AG09319 (cell line): ENCODE data around the gene RASEF.
"Not testable (repeated sequence)": the region's sequence is repeated elsewhere in the genome, so short reads cannot be mapped to it uniquely, and the experiment has no call there.

Source experiments
- DNase-seq: peaks from one replicate; pipeline ENCODE4 v3.0.0-alpha.2; 2010; ENCODE audit warnings: low read depth; ENCODE audit errors: extremely low read depth
- CTCF ChIP-seq: IDR thresholded peaks from 2 replicates; pipeline ENCODE4 v1.5.1; 2011; ENCODE audit warnings: low read depth, mild to moderate bottlenecking, inconsistent platforms, low read length, moderate library complexity

Gene RASEF

GRCh38 chr9:83062651-83063527 lies at the start of gene RASEF:
Gene RASEF (minus strand): TSS chr9:83063142. CDS start chr9:83062867, 275 bp downstream.
- TF ChIP-seq CTCF, result no peak; the same call in 1 of the 2 replicates
- no peak for DNase-seq

GRCh38 chr9:83111169-83111568 lies 48.2 kb upstream of the RASEF start:
- no peak for TF ChIP-seq CTCF
- no peak for DNase-seq

DNA sequence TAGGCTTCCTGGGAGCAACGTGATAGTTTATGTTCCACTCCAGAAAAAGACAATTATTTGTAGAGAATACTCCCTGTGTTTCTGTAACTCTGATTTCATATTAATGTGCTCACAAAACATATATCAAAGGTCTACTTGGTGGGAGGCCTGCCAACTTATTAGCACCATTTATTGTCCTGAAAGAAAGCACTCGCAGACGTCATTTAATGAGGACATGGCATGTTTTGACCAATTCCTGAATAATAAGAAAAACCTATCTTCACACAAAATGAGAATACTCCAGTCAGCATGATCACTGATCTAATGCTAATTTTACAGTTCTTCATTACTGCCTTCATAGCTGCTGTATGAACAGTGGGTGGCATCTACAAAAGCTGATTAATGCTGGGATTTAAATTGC lies 46.4 kb upstream of the RASEF start:
- no peak for TF ChIP-seq CTCF
- no peak for DNase-seq

- TF ChIP-seq CTCF, result no peak
- no peak for DNase-seq
Observed at GRCh38 chr9:83108208-83108607, 45.3 kb upstream of the RASEF start.

DNA sequence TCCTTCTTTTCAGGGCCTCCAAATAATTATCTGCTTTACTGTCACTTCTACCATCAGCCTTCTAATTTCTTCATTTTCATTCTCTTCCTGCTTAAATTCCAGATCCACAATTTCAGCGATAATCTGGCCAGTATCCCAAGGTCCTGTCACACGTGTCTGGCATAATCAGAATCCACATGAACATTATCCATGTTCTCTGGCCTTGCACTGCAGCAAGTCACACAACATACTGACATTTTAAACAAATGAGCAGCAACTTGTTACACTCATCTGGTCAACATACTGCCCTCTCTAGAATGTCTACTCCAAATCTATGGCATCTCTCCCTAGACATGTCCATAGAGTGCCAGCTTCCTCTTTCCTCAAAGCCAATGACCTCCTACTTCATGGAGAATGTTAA lies 43.8 kb upstream of the RASEF start:
- DNase-seq, result no peak
- TF ChIP-seq CTCF, result no peak

GRCh38 chr9:83106263-83106662 lies 43.3 kb upstream of the RASEF start:
- no peak for DNase-seq
- no peak for TF ChIP-seq CTCF

DNA sequence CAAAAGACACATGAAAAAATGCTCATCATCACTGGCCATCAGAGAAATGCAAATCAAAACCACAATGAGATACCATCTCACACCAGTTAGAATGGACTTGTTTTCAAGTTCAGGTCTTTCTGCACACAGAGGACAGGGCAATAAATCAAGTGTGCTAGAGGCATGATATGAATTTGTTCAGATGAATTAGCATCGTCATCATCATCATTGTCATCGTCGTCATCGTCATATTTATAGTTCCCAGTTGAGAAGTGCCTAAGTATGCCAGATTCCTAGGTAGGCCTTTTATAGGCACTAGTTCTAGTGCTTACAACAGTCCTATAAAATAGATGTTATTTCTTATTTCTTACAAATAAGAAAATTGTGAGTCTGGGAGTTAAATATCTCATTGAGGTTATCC lies 34.7 kb upstream of the RASEF start:
- no peak for TF ChIP-seq CTCF

GRCh38 chr9:83093311-83093710 lies 30.4 kb upstream of the RASEF start:
- DNase-seq, result not testable (repeated sequence)

More for the DNA sequence above, 34.7 kb upstream of the RASEF start:
- DNase-seq, result no peak
